Measurements from ENCODE around the gene ABTB1.
"Not testable (repeated sequence)": the region's sequence is repeated elsewhere in the genome, so short reads cannot be mapped to it uniquely, and the experiment has no call there.

The ABTB1 gene

GRCh38 chr3:127688416-127689265, 15.9 kb downstream of the ABTB1 start:
- DNase-seq, result no peak

DNA sequence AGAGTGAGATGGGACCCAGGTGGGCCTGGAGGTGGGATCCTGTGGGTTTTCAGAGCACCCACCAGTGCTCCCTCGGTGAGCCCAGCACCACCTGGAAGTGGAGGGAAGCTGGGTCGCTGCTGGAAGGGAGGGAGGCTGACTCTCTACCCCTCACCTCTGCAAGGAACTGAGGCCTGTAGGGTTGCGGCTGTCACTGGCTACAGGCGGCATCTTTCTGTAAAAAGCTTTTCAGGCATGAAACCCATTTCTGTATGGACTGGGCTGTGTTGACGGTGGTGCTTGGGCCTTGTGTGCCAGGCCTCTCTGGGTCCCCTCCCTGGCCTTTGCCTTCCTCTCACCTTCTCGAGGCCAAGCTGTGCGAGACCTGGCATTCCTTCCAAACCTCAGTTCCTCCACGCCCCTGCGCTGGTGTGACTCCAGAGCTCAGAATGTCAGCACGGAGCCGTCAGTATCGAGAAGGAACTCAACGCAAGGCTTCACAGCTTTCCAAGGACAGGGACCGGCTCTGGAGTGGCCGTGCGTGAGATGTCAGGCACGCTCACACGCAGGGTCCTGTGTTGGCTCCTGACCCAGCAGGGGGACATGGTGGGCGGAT, 16.6 kb downstream of the ABTB1 start:
- no peak for DNase-seq

DNA sequence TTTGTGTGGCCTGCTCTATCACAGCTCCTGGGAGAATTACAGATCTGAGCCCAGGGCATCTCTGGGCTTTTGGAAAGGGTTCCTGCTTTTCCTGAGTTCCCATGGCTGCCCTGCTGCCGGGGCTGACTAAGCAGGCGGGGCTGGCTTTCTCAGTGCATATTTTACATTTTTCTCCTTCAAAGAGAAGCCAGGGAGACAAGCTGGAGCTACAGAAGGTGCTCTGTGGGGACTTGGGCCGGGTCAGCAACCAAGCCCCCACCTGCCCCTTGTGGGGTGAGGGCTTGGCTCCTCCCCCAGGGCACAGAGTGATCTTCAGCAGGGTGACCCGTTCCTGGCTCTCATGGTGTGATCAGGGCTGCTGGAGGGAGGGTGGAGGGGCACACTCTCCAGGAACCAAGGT, 17.4 kb downstream of the ABTB1 start:
- no peak for DNase-seq

GRCh38 chr3:127690823-127691452, 18.2 kb downstream of the ABTB1 start:
- DNase-seq, result no peak

GRCh38 chr3:127691489-127691888, 18.7 kb downstream of the ABTB1 start:
- DNase-seq, result no peak

DNA sequence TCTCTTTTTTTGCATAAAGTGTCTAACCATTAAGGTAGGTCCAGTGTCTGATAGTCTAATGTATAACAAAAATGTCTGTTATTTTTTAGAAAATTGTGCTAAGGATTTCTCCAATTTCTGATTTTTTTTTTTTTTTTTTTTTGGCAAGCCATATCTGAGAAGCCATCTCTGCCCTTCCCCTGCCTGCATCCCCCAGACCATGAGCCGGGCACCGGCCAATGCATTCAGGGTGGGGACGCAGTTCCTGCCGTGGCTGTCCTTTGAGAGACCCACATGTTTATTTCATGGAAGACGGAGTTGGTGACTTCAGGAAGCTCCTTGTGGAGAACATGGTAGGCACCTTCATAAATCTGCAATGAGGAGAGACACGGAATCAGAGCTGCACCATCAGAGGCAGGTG, 19.2 kb downstream of the ABTB1 start:
- no peak for DNase-seq

DNA sequence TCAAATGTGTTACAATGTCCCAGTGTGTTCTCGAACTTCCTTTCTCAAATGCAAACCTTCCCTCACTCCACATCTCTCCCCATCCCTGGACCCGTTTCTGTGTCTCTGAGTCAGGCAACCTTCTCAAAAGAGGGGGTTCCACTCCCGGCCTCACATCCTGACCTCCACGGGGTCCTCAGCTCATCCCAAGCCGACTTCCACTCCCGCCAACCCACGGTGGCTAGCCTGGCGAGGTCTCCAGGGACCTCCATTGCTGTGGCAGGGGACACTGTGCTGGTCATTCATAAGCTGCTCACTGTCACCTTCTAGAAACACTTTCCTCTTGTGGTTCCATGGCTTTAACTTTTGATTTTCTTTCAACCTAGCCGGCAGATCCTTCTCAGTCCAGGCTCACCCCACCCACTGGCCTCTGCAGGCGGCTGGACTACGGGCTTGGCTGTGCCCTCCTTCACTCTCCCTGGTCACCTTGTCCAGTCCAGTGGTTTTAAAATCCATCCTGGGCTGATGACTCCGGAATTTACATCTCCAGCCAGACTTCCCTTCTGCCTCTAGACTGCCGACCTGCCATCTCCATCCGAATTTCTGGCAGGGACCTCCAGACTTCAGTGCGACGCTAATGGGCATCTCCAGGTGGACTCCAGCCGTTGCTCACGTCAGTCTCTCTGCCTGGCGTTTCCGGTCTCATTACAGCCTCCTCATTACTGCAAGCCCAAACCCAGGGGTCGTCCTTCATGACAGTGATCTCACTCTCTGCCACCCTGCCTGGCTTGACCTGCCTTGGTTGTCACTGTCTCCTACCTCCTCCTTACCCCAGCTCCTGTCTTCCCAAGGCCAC, 20.0 kb downstream of the ABTB1 start:
- no peak for DNase-seq

- DNase-seq, result no peak
These were observed 20.6 kb downstream of the ABTB1 start for GRCh38 chr3:127693336-127693843.

- no peak for DNase-seq
These were observed 21.9 kb downstream of the ABTB1 start for GRCh38 chr3:127694467-127695215.

- DNase-seq, result peak; percentile 29 to 41
These were observed 24.9 kb downstream of the ABTB1 start for GRCh38 chr3:127697551-127698240.

DNA sequence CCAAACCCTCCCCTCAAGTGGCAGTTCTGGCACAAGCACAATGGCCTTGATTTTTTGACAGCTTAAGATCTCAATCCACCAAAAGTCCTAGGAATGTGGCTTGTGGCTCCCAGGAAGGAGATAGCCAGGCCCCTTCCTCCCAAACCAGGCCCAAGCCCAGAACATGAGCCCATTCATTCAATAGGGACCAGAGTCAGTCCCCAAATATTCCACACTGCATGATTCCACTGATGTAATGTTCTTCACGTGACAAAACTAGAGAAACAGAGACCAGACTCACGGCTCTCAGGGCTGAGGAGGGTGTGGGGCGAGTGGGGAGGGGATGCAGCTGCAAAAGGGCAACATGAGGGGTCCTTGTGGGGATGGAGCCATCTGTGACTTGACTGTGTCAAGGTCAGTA, 25.5 kb downstream of the ABTB1 start:
- no peak for DNase-seq

DNA sequence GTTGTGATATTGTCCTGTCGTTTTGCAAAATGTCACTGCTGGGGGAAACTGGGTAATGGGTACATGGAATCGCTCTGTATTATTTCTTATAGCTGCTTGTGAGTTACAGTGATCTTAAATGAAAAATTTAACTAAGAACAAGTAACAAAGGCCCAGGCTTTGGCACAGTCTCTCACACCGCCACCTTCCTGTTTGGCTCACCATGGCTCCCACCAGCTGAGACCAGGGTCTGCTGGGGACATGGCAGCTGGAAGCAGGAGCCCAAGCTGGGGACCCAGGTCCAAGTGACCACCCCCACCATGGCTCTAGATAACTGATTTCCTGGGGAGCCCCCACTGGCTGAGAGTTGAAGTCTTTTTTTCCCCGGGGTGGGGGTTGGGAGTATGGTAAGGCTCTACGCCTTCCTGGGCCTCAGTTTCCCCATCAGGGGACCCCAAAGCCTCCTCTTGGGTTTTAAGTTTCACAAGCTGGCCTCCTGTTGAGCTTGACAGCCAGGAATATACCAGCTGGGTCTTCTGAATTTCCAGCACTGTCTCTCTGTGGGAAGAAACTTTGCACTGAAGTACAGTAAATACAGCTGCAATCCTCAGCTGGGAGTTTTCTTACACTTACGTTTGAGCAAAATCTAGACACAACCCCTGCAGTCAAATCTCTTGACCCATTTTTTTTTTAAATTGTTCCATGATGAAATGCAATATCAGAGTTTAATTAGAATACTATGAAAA, 26.1 kb downstream of the ABTB1 start:
- no peak for DNase-seq

DNA sequence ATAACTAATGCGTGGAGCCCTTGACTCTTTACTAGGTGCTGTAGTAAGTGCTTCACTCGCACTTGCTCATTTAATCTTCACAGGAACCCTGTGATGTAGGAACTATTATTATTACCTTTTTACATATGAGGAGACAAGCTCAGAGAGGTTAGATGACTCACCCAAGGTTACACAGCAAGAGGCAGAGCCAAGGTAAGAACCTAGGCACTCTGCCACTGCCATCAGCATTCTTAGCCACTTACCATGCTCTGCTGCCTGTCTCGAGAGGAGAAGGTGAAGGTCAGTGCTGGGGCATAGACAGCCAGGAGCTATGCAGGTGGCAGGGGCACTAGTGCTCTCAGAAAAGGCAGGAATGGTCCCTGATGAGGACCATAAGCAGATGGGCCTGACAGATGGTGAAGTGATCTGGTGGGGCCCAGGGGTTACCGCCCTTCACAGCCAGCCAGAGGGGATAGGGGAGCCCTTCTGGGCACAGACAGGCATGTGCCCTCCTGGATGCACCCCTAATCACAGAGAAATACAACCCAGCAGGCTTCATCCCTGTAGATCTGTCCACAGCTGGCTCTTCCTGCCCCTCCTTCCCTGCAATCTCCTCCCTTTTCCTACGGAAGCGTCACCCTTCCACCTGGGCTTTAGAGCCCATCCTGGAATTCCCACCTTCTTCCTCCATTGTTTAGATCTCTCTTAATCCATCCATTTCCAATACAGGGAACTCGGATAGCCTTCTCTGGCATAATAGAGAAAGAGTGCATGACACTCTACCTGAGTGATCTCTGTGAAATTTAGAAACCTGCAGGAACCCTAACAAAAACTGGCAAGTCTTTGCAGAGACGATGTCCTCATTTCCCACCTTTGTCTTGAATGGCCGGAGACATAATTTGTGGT, 26.9 kb downstream of the ABTB1 start:
- no peak for DNase-seq

DNA sequence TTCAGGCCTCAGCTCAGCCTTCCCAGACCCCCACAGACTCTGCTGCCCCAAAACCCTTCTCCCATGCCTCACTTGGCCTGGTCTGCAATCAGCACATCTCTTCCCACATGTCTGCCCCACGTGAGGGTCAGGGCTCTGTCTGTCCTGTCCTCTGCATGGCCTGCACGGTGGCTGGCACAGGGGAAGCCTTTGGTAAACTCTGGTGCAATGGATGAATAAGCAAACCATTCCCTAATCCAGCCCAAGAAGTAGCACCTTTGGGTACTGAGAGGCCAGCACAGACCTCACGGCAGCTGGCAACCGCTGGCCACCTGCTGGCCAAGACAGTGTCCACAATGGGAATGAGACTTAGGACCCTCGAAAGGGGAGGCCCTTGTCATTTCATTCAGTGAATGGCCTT, 27.7 kb downstream of the ABTB1 start:
- DNase-seq, result no peak

DNA sequence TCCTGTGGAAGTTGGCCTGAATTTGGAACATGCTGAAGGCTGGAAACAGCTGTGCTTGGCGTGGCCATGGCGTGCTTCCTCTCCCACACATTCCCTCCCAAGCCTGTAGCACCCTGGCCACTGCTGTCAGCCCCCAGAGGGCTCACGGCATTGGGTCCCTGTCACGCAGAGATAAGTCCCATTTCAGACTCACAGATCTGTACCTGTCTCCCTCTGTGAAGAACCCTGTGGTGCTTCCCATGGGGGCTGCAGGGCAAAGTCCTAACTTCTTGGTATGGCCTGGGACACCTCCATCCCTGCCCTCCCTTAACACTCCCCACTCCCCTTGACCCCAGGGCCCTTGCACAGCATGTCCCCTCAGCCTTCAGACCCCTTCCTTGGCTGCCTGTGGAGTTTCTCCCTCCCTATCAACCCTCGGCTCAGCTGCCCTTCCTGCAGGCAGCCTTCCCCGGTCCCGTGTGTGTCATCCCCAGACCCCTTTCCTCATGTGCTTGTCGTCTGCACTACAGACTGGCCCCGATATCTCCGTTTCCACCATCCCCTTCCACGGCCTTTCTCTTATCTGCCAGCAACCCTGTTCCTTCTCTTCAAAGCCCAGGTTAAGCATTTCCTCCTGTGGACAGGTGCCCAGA, 28.6 kb downstream of the ABTB1 start:
- DNase-seq, result no peak

GRCh38 chr3:127702151-127702578, 29.4 kb downstream of the ABTB1 start:
- no peak for DNase-seq

GRCh38 chr3:127704840-127705239, 32.1 kb downstream of the ABTB1 start:
- not testable (repeated sequence) for DNase-seq

DNA sequence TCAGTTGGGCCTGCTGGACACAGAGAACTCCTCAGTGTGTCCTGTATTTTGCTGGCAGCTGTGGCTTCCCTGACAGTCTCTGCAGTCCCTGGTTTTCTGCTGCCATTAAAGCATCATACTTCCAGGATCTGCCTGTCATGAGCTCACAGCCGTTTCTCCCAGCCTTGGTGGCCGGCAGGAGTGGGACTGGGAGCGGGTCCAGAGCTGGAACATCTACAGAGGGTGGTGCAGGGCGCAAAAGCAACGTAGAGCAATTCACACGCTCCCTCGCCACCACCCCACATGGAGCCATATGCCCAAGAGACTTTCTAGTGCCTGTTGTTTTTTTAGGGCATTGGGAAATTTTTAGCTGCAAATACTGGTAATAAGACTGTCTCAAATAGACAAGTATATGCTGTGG, 33.6 kb downstream of the ABTB1 start:
- no peak for DNase-seq

DNA sequence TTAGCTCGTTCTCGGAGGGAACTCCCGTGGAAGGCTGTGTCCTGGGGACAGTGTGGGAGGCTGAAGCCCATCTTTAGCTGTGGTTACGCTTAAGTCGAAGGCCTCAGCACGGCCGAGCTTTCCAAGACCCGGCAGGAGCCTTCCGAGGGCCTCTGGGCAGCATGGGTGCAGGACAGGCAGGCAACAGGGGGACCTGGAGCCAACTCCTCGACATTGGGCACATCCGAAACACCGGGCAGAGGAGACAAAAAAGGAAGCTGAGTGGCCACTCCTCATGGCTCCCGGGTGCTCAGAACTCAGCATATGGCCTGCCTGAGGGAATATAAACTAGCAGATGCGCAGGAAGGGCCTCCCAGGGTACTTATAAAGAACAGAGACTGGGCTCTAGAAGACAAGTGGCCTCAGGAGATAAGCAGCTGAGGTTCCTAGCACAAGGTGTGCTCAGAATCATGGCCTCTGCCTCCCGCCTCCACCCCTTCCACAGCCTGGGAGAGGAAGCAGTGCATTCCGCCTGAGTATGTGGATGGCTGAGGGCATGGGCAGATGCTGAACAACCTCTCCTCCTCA, 34.1 kb downstream of the ABTB1 start:
- no peak for DNase-seq
